ENCODE data around the gene ATP2B2. TPM values are rescaled to one million over a fixed set of nuclear protein-coding genes. Genes with fewer than 3 reads are reported as not detected.

The ATP2B2 gene
- total RNA-seq, 1 experiment from 2014 or later: not detected

DNA sequence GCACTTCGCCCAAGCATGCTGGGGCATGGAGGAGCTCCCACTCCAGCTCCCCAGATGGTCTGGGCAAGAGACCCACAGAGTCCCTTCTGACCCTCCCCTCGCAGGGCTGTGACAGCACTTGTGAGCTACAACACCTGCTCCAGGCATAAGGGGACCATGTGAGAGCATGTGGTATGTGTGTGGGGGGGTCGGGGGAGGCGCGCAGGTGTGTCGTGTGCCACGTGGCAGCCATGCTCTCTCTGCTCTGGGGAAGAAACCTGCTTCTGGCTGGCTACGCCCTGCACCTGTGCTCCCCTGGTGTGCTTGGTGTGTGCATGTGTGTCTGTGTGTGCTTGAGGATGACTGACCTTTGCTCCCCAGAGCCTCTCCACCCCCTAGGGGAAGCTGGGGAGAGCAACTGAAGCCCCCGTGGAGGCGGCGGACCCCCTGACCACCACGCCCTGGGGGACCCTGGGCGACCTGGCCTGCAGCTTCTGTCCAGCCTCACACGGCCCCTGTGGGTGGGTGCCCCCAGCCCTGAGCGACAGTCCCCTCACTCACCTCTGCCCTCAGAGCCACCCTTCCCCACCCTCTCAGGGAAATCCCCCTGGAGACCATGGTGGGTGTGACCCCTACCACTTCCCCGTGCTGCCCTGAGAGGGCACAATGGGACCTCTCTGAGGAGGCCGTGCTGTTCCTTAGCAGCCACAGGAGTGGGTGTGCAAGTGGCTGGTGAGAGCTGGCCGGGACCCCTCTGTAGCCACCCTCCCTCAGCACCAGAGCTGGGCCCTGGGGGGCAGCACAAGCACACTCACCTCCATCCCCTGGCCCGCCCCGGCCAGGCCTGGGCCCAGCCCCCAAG, 167.8 kb downstream of the ATP2B2 start:
- H3K9me3 ChIP-seq (replicated peaks): no peaks in the 10 kb centered on the region
- H3K27me3 ChIP-seq (replicated peaks): no peaks in the 10 kb centered on the region; the same call in 1 of the 2 replicates
- no peak overlapping the region for H3K27ac ChIP-seq
- no peak overlapping the region for H3K4me3 ChIP-seq
- no peak for DNase-seq (ENCODE audit: low read depth in 1 of 2, low spot score in 2 of 2)
- H3K4me1 ChIP-seq (replicated peaks): no peaks in the 10 kb centered on the region
- H3K36me3 ChIP-seq: no peaks in the 10 kb centered on the region

- Histone ChIP-seq H3K36me3 (no peaks in the 10 kb centered on the region), H3K9me3 (replicated peaks) (no peaks in the 10 kb centered on the region), H3K27ac (no peak overlapping the region), H3K4me3 (no peak overlapping the region), H3K27me3 (replicated peaks) (no peaks in the 10 kb centered on the region; the same call in 1 of the 2 replicates), H3K4me1 (replicated peaks) (no peaks in the 10 kb centered on the region)
- no peak for DNase-seq (ENCODE audit: low read depth in 1 of 2, low spot score in 2 of 2)
Measured at GRCh38 chr3:10336761-10337160, 168.6 kb downstream of the ATP2B2 start.

DNA sequence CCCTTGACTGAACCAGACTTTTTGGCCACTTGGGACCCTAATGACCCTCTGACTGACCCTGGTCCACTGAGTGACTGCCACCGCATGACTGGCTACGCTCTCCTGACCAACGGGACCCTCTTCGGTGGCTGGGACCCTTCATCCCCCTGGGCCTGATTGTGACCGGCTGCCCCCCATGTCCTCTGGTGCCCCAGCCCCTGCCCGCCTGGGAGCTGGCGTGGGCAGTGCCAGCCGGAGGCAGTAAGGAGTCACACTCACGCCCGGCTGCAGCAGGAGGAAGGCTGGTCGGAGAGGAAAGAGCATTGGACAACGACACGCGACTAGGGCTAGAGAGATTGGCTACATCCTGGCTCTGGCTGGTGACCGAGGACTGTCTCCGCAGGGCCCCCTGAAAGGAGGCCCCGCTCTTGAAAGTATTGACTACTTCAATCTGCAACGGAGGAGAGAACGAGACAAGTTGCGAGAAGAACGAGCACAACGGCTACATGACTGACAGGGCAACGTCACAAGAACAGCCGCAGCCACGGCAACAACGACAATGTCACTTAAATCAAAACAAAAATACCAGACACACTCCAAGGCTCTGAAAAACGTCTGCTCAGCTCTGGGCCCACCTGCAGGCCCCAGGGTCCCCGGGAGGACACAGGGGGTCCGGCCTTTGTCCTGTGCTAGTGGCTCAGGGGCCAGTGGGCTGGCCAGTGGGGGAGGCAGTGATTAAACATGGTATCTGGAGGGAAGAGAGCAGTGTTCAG, 169.3 kb downstream of the ATP2B2 start:
- no peaks in the 10 kb centered on the region for H3K36me3 ChIP-seq
- H3K27ac ChIP-seq: no peak overlapping the region
- H3K4me3 ChIP-seq: no peak overlapping the region
- H3K9me3 ChIP-seq (replicated peaks): no peaks in the 10 kb centered on the region
- H3K27me3 ChIP-seq (replicated peaks): peaks cover 3% of the 10 kb centered on the region; the same call in 1 of the 2 replicates
- DNase-seq (ENCODE audit: low read depth in 1 of 2, low spot score in 2 of 2): no peak
- H3K4me1 ChIP-seq (replicated peaks): no peaks in the 10 kb centered on the region

- Histone ChIP-seq H3K4me1 (replicated peaks) (no peaks in the 10 kb centered on the region), H3K36me3 (no peaks in the 10 kb centered on the region), H3K9me3 (replicated peaks) (no peaks in the 10 kb centered on the region), H3K4me3 (no peak overlapping the region), H3K27me3 (replicated peaks) (peaks cover 11% of the 10 kb centered on the region), H3K27ac (no peak overlapping the region)
- no peak for DNase-seq (ENCODE audit: low read depth in 1 of 2, low spot score in 2 of 2)
Measured at GRCh38 chr3:10335190-10335738, 170.1 kb downstream of the ATP2B2 start.

DNA sequence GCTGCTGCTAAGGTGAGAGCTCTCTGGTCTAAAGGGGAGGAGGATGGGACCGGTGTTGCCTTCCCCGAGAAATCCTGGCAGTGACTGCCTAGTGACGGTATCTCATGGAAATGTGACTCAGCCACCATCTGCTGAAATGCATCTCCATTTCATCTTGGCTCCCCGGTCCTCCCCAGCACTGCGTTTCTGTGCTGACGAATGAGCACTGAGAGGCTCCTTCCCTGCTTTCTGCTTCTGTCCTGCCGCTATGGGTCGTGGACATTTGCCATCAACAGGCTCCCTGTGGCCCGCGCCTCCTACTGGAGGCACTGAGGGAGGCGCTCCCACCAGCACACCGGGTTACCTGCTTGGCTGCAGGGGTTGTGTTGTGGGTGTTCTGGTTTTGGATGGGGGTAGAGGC, 170.9 kb downstream of the ATP2B2 start:
- Histone ChIP-seq H3K27ac (no peak overlapping the region), H3K9me3 (replicated peaks) (no peaks in the 10 kb centered on the region), H3K27me3 (replicated peaks) (peaks cover 17% of the 10 kb centered on the region), H3K4me3 (no peak overlapping the region), H3K4me1 (replicated peaks) (no peaks in the 10 kb centered on the region), H3K36me3 (no peaks in the 10 kb centered on the region)
- DNase-seq (ENCODE audit: low read depth in 1 of 2, low spot score in 2 of 2): no peak

DNA sequence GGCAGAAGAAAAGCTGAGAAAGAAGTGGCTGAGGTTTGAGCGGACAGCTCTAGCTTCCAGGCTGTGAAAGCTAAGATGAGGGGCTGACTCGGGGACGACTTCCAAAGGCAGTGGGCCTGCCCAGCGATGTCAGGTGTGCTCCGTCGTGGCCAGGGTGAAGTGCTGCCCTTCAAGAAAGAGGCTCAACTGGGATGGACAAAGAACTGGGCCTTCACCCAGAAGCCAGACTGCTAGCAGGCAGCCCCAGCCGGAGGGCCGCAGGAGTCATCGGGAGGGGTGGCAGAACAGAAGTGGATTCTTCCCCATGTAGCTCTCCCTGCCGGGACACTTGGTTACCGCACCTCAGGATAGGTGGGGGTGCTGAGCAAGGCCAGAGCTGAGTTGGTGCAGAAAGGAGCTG, 171.3 kb downstream of the ATP2B2 start:
- Histone ChIP-seq H3K27ac (no peak overlapping the region), H3K27me3 (replicated peaks) (peaks cover 21% of the 10 kb centered on the region), H3K4me3 (no peak overlapping the region), H3K9me3 (replicated peaks) (no peaks in the 10 kb centered on the region), H3K36me3 (no peaks in the 10 kb centered on the region), H3K4me1 (replicated peaks) (no peaks in the 10 kb centered on the region)
- no peak for DNase-seq (ENCODE audit: low read depth in 1 of 2, low spot score in 2 of 2)

GRCh38 chr3:10333349-10333650, 172.1 kb downstream of the ATP2B2 start:
- no peak for DNase-seq (ENCODE audit: low read depth in 1 of 2, low spot score in 2 of 2)
- Histone ChIP-seq H3K9me3 (replicated peaks) (no peaks in the 10 kb centered on the region), H3K27ac (no peak overlapping the region), H3K4me3 (no peak overlapping the region), H3K27me3 (replicated peaks) (peaks cover 24% of the 10 kb centered on the region), H3K36me3 (no peaks in the 10 kb centered on the region), H3K4me1 (replicated peaks) (no peaks in the 10 kb centered on the region)

DNA sequence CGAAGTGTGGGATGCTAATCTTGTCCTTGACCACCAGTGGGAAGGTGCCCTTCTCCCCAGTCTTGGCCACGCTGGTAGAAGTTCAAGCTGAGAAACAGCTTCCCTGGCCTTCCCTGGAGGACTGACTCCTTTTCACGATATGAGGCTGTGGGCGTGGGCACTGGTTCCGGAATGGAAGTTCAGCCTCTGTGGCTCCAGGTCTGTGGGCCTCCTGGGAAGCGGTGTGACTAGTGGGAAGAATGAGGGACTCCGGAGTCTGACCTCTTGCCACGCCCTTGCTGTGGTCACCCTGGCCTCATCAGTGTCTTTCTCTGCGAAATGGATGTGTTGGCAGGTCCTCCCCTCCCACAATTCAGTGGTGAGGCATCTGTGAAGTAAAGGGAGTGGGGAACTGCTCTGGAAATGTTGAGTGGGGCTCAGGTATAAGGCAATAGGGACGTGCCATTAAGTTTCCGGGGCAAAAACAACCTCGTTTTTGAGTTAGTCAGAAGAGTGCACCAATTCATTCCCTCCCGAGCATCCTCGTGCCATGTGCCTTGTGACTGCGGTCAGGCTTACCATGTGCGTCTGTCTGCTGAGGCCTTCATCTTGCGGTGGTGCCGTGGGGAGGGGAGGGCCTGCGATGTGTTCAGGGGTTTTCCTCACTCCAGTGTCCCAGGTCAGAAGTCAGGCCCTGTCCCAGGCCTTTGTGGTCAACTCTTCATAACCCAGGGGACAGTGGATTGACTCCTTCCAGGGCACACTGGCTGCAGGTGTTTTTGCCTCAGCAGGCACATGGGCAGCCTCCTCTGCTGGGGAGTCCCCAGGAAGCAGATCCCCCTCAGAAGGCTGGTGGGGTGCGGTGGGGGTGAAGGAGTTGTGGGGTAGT, 172.7 kb downstream of the ATP2B2 start:
- Histone ChIP-seq H3K27ac (no peak overlapping the region), H3K27me3 (replicated peaks) (peaks cover 27% of the 10 kb centered on the region), H3K4me3 (no peak overlapping the region), H3K4me1 (replicated peaks) (no peaks in the 10 kb centered on the region), H3K9me3 (replicated peaks) (no peaks in the 10 kb centered on the region), H3K36me3 (no peaks in the 10 kb centered on the region)
- no peak for DNase-seq (ENCODE audit: low read depth in 1 of 2, low spot score in 2 of 2)

- DNase-seq (ENCODE audit: low read depth in 1 of 2, low spot score in 2 of 2): no peak
- no peak overlapping the region for H3K27ac ChIP-seq
- H3K4me3 ChIP-seq: no peak overlapping the region
- H3K9me3 ChIP-seq (replicated peaks): no peaks in the 10 kb centered on the region
- no peaks in the 10 kb centered on the region for H3K4me1 ChIP-seq (replicated peaks)
- H3K27me3 ChIP-seq (replicated peaks): peaks cover 30% of the 10 kb centered on the region
- H3K36me3 ChIP-seq: no peaks in the 10 kb centered on the region
Measured at GRCh38 chr3:10331320-10331719, 174.1 kb downstream of the ATP2B2 start.

GRCh38 chr3:10330319-10330718, 175.1 kb downstream of the ATP2B2 start:
- Histone ChIP-seq H3K4me1 (replicated peaks) (no peaks in the 10 kb centered on the region), H3K4me3 (no peak overlapping the region), H3K27ac (no peak overlapping the region), H3K9me3 (replicated peaks) (no peaks in the 10 kb centered on the region), H3K27me3 (replicated peaks) (peaks cover 30% of the 10 kb centered on the region), H3K36me3 (no peaks in the 10 kb centered on the region)
- DNase-seq (ENCODE audit: low read depth in 1 of 2, low spot score in 2 of 2): no peak

- DNase-seq (ENCODE audit: low read depth in 1 of 2, low spot score in 2 of 2): no peak
- no peaks in the 10 kb centered on the region for H3K36me3 ChIP-seq
- peaks cover 30% of the 10 kb centered on the region for H3K27me3 ChIP-seq (replicated peaks)
- no peaks in the 10 kb centered on the region for H3K9me3 ChIP-seq (replicated peaks)
- no peaks in the 10 kb centered on the region for H3K4me1 ChIP-seq (replicated peaks)
- no peak overlapping the region for H3K27ac ChIP-seq
- no peak overlapping the region for H3K4me3 ChIP-seq
Measured at GRCh38 chr3:10329495-10330015, 175.8 kb downstream of the ATP2B2 start.

GRCh38 chr3:10328460-10329071, 176.8 kb downstream of the ATP2B2 start:
- DNase-seq (ENCODE audit: low read depth in 1 of 2, low spot score in 2 of 2): no peak
- Histone ChIP-seq H3K36me3 (no peaks in the 10 kb centered on the region), H3K27ac (no peak overlapping the region), H3K27me3 (replicated peaks) (peaks cover 30% of the 10 kb centered on the region), H3K9me3 (replicated peaks) (no peaks in the 10 kb centered on the region), H3K4me1 (replicated peaks) (no peaks in the 10 kb centered on the region), H3K4me3 (no peak overlapping the region)

- Histone ChIP-seq H3K9me3 (replicated peaks) (no peaks in the 10 kb centered on the region), H3K4me3 (no peak overlapping the region), H3K36me3 (no peaks in the 10 kb centered on the region), H3K27ac (no peak overlapping the region), H3K27me3 (replicated peaks) (peaks cover 30% of the 10 kb centered on the region), H3K4me1 (replicated peaks) (no peaks in the 10 kb centered on the region)
- DNase-seq (ENCODE audit: low read depth in 1 of 2, low spot score in 2 of 2): no peak
Measured at GRCh38 chr3:10327592-10327991, 177.8 kb downstream of the ATP2B2 start.

Measured in SJSA1 (cell line).